Measurements from ENCODE around the gene PARP9. TPM values are rescaled to one million over a fixed set of nuclear protein-coding genes. Genes with fewer than 3 reads are reported as not detected.

Gene PARP9
- total and polyA plus RNA-seq, 10 of the 15 experiments (the other 5 are each of a cell fraction or from before 2014, with no cell fraction given): 34.0 to 122 (median 46.1) TPM

GRCh38 chr3:122560680-122561079 is 3.4 kb downstream of the PARP9 start (continued):
- TF ChIP-seq ASH2L (IDR thresholded peaks at IDR 0.05; ENCODE audit: borderline replicate concordance, low read depth): no peak
- no peak for TF ChIP-seq BCL3 (IDR thresholded peaks at IDR 0.05; ENCODE audit: borderline replicate concordance, insufficient read depth, low read depth, low read length, poor library complexity, severe bottlenecking)
- TF ChIP-seq RB1 (IDR thresholded peaks at IDR 0.05; ENCODE audit: borderline replicate concordance): no peak
- TF ChIP-seq SREBF1 (IDR thresholded peaks at IDR 0.05; ENCODE audit: low read length): no peak
- TF ChIP-seq, protein P1, sequence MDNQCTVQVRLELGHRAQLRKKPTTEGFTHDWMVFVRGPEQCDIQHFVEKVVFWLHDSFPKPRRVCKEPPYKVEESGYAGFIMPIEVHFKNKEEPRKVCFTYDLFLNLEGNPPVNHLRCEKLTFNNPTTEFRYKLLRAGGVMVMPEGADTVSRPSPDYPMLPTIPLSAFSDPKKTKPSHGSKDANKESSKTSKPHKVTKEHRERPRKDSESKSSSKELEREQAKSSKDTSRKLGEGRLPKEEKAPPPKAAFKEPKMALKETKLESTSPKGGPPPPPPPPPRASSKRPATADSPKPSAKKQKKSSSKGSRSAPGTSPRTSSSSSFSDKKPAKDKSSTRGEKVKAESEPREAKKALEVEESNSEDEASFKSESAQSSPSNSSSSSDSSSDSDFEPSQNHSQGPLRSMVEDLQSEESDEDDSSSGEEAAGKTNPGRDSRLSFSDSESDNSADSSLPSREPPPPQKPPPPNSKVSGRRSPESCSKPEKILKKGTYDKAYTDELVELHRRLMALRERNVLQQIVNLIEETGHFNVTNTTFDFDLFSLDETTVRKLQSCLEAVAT (IDR thresholded peaks at IDR 0.05): no peak
- TF ChIP-seq ZNF592 (IDR thresholded peaks at IDR 0.05): 0 out of 2 replicates have a peak, but pooled peaks have one; percentile 13
- TF ChIP-seq NFXL1 (IDR thresholded peaks at IDR 0.05; ENCODE audit: borderline replicate concordance): no peak
- no peak for TF ChIP-seq ZNF622 (IDR thresholded peaks at IDR 0.05)
- TF ChIP-seq, protein P2, sequence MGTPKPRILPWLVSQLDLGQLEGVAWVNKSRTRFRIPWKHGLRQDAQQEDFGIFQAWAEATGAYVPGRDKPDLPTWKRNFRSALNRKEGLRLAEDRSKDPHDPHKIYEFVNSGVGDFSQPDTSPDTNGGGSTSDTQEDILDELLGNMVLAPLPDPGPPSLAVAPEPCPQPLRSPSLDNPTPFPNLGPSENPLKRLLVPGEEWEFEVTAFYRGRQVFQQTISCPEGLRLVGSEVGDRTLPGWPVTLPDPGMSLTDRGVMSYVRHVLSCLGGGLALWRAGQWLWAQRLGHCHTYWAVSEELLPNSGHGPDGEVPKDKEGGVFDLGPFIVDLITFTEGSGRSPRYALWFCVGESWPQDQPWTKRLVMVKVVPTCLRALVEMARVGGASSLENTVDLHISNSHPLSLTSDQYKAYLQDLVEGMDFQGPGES (IDR thresholded peaks at IDR 0.05): no peak
- no peak for TF ChIP-seq NRF1 (conservative IDR thresholded peaks at IDR 0.05; ENCODE audit: low read depth, low read length)
- TF ChIP-seq POLR2A (IDR thresholded peaks at IDR 0.05; ENCODE audit: low read depth, low read length): no peak
- TF ChIP-seq IKZF1 (conservative IDR thresholded peaks at IDR 0.05): peak; percentile 47; the same call in 1 of the 2 replicates
- TF ChIP-seq TAF1 (IDR thresholded peaks at IDR 0.05; ENCODE audit: borderline replicate concordance, low read depth, low read length): no peak
- no peak for TF ChIP-seq SMARCA5 (IDR thresholded peaks at IDR 0.05)
- no peak for TF ChIP-seq CUX1 (IDR thresholded peaks at IDR 0.05; ENCODE audit: insufficient replicate concordance, low read depth, low read length)
- no peak for TF ChIP-seq MYC (IDR thresholded peaks at IDR 0.05; ENCODE audit: insufficient read depth, insufficient read length, insufficient replicate concordance, low read length, severe bottlenecking)
- no peak for TF ChIP-seq PAX5 (IDR thresholded peaks at IDR 0.05; ENCODE audit: borderline replicate concordance, low read depth, low read length)
- TF ChIP-seq GATAD2B (conservative IDR thresholded peaks at IDR 0.05; ENCODE audit: low read depth): no peak; the same call in 1 of the 2 replicates

Data from GM12878 (cell line).